ENCODE data around the gene PANX2. TPM values are rescaled to one million over a fixed set of nuclear protein-coding genes. Genes with fewer than 3 reads are reported as not detected.

The PANX2 gene
- polyA plus RNA-seq, 3 donors, result 1.3 to 2.5 (median 2.5) TPM

DNA sequence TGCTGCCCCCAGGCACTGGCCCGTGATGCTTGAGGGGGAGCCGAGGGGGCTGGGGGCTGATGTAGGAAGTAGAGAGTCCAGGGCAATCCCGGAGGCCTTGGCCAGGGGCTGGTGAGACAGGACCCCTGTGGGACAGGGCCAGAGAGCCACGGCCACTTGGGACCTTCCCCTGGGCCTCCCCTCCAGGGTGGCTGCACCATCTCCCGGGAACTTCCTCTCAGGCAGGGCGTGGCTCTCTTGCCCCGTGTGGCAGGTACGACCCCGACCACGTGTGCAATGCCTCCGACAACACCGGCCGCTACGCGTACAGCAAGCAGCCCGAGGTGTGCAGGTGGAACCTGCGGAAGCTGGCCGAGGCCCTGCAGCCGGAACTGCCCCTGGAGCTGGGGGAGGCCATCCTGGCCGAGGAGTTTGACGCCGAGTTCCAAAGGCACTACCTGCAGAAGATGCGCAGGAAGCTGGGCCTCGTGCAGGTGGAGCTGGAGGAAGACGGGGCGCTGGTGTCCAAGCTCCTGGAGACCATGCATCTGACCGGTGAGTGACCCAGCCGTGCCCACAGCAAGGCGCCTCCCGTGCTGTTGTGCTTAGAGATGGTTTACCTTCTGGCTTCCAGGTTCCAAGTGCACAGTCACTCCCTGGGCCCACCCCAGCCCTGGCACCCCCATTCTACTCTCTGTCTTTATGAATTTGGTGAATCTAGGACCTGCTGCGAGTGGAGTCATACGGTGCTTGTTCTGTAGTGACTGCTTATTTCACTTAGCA is 40.0 kb downstream of the PANX2 start:
- DNase-seq, result no peak

DNA sequence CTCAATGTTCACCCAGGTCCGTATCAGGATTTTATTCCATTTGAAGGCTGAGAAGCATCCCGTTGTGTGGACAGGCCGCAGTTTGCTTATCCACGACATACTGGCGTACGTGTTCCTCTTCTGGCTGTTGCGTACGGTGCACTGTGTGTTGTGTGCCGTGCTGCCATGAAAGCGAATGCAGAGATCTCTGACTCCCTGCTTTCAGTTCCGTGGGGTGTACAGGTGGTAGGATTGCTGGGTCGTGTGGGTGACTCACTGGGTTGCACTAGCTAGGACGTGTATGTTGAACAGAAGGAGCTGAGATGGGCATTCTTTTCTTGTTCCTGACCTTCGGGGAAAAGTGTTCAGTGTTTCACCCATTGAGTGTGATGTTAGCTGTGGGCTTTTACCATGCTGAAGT is 40.6 kb downstream of the PANX2 start:
- DNase-seq, result no peak

DNA sequence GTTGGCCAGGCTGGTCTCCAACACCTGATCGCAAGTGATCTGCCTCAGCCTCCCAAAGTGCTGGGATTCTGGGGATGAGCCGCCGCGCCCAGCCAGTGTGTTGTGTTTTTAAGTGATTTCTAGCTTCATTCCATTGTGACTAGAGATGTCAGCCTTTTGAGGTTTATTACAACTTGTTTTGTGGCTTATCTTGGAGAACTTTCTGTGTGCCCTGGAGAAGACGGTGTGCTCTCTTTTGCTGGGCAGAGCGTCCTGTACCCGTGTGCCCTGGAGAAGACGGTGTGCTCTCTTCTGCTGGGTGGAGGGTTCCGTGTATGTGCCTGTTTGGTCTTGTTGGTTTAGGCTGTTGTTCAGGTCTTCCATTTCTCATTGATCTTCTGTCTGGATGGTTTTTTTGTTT is 42.7 kb downstream of the PANX2 start:
- no peak for DNase-seq

DNA sequence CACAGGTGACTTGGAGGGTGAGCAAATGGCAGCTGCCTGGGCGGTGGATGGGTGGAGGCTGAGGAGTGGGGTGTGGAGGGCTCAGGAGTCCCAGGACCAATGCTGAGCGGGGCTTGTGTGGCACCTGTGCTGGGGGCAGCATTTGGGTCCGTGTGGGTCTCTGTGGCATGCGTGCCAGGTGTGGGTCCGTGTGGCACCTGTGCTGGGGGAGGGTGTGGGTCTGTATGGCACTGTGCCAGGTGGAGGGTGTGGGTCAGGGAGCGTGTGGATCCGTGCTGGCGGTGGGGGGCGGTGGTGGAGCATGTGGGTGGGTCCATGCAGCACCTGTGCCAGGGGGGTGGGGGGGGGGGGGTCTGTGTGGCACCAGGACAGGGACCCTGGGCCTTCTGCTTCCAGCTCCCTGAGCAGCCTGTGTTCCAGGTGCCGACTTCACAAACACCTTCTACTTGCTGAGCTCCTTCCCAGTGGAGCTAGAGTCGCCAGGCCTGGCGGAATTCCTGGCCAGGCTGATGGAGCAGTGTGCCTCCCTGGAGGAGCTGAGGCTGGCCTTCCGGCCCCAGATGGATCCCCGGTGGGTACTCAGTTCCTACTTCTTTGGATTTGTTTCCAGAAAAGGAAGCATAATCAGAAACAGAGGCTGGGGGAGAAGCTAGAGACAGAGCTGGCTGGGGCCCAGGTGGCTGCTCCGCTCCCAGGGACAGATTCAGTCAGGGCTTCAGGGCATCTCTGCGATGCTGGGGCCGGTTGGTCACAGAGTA is 44.9 kb downstream of the PANX2 start:
- no peak for DNase-seq

DNA sequence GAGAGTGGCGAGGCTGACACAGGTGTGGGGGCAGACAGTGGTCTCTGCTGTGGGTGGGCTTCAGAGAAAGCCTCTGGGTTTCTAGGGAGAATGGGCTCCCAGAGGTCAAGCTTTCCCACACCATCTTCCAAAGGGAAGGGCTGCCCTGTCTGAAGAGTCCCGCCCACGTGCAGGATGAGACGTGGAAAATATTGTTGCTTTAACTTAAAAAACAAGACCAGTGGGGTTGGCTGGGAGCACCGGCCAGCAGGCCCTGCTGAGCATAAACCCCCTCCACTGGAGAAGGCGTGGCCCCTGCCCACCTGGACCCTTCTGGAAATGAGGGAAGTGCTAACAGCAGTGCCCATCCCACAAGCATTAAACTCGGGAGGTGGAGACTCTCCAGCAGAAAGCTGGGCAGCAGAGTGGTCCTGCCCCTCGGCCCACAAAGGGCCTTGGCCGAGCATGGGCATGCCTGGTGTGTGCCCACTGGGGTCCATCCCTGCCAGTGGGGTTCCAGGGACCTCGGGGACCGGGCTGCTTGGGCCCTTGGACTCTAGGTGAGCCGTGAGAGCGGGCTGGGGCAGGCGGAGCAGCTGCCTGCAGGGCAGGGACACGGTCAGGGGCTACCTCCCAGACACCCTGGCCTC is 45.6 kb downstream of the PANX2 start:
- DNase-seq, result no peak

DNA sequence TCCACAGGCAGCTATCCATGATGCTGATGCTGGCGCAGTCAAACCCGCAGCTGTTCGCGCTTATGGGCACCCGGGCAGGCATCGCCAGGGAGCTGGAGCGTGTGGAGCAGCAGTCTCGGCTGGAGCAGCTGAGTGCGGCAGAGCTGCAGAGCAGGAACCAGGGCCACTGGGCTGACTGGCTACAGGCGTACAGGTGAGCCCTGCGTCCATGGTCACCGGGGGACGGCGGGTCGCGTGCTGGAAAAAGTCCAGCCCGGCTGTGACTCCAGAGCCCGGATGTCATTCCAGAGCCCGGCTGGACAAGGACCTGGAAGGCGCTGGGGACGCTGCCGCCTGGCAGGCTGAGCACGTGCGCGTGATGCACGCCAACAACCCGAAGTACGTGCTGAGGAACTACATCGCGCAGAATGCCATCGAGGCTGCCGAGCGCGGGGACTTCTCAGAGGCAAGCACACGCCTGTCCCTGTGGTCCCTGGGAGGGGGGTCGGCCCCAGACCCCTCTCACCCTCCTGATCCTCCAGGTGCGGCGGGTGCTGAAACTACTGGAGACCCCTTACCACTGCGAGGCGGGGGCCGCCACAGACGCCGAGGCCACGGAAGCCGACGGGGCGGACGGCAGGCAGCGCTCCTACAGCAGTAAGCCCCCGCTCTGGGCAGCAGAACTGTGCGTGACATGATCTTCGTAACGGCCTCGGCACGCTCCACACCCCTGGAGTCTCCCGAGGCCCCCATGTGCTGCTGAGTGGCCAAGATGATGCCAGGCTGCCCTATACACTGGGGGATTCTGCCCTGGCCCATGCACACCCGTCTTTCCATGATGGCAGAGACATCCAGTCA is 46.4 kb downstream of the PANX2 start:
- DNase-seq, result no peak

DNA sequence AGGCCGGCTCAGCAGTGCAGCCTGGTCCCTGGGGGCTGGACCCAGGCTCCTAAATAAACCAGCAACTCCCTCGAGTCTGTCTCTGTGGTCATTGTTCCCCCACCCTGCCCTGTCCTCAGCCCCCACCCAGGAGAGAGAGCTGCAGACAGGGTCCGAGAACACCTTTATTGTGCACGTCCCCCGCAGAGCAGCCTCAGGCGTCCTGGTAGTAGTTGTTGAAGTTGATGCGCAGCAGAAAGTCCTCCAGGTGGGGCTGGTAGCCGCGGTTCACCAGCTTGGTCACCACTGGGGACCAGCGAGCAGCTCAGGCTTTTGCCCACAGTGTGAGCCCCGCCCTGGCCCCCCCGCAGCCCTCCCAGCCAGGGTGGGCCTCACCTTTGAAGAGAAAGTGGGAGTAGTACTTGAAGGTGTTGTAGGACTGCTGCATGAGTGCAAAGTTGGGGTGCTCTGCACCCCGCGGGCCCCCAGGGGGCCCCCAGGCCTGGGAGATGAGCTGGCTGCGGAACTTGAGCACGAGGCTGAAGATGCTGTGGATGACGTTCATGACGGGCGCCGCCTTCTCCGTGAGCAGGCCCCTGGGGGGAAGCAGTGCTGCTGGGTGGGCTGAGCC is 47.1 kb downstream of the PANX2 start:
- DNase-seq, result no peak

DNA sequence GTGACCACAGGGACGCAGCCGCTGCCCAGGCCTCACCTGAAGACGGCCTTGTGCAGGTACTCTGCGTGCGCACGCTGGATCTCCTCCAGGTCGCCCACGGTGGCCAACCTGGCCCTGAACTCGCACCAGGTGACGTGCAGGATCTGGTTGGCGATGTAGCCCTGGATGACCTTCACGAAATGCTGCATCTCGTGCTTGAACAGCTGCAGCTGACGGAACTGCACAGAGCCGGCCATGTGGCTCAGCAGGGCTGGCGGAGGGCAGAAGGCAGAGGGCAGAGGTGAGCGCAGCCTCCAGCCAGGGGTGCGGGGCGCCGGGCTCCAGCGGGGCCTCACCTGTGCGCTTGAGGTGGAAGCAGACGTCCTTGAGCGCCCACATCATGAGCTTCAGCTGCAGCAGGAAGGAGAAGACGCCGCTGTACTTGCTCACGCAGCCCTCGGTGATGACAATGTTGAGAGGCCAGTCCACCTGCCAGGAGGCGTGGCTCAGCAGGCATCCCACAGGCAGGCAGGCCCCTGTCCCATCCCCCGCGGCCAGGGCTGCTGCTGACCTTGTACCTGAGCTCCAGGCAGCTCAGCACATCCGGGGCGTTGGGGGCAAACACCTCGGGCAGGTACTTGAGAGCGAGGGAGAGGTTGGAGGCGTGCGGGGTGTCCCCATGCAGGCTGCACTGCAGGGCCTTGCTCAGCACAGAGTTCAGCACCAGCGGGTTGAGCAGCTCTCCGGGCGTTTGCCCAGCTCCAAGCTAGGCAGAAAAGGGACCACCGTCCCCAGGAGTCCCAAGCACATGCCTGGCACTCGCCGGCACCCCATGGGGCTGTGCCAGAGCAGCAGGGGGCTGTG is 47.8 kb downstream of the PANX2 start:
- DNase-seq, result no peak

DNA sequence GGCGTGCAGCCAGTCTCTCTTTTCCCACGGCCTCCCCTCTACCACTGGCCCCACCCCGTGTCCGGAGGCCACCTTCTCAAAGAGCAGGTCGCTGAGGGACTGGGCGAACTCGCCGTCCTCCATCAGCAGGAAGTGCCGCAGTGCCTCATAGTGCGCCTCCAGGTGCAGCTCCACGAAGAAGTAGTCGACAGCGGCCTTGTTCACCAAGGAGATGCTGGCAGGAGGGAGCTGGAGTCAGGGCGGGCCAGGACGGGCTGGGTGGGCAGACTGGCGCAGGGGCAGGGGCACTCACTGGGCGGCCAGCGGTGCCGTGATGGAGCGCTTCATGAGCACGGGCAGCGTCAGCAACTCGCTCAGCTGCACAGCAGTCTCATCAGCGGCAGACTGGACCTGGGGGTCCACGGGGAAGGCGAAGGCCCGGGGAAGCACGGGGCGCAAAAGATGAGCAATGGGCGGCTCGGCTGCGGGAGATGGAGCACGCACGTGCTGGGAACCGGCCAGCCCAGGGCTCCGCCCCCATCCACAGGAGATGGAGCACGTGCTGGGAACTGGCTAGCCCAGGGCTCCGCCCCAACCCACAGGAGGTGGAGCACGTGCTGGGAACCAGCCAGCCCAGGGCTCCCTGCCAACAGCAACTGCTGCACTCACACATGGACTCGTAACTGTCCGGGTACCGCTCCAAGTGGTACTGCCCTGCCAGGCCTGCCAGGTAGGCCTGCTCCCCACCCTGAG is 48.6 kb downstream of the PANX2 start:
- no peak for DNase-seq

DNA sequence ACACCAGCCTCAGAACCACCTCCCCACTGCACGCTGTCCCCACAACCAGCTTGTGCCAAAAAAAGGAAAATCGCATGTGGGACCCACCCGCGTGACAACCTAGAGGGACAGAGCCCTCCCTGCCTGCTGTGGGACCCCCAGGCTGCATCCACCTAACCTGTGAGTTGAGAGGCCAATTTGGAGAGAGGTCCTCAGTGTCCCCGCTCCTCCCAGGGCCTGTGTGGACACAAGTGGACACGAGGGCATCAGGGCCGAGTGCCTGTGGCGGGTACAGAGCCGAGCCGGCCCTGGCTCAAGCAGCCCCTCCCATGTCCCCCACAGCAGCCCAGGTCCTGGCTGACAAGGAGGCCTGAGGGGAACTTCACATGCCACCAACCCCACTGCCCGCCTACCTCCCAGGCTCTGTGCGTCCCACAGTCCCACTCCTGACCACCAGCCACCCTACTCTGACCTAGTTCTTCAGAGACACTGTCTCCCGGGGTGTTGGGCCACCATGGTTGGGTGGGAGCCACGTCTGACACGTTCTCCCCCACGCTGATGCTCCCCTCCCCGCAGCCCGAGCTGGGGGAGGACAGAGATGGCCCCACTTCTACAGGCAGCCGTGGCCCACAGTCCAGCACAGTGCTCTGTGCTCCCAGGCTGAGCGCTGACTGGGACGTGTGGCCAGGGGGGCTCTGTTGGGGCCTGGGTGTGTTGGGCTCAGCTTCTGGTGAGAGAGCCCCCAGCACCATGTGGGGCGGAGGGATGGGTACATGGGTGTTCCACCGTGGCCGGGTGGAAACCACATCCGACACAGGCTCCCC is 49.5 kb downstream of the PANX2 start:
- no peak for DNase-seq

DNA sequence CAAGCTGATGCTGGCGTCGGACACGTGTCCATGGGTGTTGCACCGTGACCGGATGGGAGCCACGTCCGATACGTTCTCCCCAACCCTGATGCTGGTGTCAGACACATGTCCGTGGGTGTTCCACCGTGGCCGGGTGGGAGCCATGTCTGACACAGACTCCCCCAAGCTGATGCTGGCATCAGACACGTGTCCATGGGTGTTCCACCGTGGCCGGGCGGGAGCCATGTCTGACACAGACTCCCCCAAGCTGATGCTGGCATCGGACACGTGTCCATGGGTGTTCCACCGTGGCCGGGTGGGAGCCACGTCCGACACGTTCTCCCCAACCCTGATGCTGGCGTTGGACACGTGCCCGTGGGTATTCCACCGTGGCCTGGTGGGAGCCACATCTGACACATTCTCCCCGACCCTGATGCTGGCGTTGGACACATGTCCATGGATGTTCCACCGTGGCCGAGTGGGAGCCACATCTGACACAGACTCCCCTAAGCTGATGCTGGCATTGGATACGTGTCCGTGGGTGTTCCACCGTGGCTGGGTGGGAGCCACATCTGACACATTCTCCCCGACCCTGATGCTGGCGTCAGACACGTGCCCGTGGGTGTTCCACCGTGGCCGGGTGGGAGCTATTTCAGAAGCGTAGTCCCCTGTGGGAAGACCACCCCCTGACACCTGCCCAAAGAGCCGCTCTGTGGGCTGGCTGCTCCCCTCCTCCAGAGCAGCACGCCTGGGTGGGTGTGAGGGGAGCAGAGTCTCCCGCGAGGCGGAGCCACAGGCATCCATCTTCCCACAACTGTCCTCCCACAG is 50.3 kb downstream of the PANX2 start:
- no peak for DNase-seq

DNA sequence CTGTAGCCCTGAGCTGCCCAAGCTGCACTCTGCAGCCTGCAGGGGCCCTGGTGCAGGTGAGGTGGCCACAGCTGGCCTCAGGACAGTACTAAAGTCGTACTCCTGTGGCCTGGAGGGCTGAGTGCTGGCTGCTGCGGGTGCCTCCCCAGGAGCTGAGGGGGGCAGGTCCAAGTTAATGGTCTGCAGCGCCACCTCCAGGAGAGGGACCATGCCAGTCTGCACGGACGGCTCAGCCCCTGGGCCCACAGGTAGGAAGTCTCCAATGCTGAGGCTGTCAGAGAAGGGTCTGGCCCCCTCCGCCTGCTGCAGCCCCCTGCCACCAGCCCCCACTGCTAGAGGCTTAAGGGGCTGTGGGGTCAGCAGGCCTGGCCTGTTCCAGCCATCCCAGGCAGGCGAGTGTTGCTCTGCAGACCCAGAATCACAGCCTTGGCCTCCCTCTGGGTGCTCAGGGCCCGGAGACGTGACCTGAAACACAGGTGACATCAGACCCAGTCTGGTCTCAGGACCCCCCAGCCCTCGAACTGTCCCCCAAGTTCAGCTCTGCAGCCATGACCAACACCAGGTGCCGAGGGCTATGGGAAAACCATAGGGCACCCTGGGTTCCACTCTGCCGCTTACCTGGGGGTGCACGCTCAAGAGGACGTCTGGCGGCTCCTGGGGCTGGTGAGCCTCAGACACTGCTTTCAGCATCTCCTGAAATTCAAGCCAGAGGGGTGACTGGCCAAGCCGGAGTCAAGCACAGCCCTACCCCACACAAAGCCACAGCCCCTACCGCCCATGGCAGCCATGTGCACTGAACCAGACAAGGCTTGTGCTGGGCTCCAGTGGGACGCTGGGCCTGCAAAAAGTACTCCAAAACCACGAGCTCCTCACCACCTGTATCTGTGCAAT is 51.1 kb downstream of the PANX2 start:
- DNase-seq, result no peak

DNA sequence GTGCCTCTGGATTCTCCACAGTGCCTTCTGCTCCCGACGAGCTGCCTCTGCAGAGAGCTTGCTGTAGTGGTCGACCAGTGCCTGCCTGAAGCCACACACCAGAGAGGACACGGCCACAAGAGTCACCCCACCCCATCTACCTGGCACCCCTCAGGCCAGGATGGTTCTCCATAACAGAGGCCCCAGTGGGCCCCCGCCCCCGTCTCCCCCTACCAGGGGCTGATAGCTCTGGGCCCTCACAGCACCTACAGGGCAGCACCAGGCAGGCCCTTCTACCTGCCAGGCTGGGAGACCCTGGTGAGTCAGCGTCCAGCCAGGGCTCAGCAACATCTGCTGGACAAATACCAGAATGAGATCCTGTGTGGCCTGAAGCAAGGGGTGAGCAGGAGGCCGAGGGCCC is 52.0 kb downstream of the PANX2 start:
- DNase-seq, result no peak

DNA sequence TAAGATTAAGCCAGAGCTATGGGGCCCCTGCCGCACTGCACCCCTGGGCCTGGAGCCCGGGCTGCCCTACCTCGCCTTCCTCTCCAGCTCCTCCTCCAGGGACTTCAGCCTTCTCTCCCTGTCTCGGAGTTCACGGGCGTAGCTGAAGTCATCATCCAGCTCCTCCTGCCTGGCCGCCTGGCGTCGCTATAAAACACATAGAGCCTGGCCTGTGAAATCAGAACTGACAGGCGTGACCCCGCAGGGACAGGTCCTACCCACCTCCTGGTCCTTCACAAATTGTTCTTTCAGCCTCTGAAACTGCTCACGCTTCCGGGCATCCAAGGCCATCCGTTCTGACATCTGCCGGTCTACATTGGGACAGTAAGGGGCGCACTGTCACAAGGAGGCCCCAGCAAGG is 53.5 kb downstream of the PANX2 start:
- DNase-seq, result no peak

DNA sequence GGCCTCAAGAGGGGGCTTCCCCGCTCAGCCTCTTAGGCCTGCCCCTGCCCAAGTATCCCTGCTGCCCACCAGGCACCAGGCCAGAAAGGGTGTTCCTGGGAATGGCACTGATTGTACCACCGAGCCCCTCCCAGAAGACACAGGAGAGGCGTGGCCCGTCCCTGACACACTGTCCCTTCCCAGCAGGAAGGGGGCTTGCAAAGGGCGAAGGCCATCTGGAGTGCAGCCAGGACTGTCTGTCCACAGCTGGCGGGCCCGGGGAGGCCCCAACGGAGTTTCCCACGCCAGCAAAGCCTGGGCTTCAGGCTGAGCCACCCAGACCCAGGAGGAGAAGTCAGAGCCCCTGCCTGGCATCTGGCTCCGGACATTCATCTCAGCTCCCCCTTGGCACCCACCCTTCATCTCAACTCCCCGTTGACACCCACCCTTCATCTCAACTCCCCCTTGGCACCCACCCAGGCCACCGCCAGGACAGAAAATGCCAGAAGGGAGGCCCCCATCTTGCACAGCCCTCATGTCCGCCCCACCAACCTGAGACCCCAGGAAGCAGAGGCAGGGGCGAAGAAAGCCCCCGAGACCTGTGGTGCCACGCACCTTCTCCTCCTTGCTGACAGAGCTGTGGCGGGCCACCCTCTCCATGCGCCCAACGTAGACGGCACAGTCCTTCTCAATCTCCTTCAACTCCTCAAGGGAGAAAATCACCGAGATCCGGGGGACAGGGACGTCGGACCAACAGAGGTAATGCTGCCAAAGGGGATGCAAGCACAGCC is 54.9 kb downstream of the PANX2 start:
- DNase-seq, result no peak

Measured in renal pelvis (tissue), 4 donors.